Astrocyte of the spinal cord (primary cell): ENCODE data around the gene RREB1.

Source experiments
- DNase-seq: peaks from one replicate; pipeline ENCODE4 v3.0.0; 2011; ENCODE audit warnings: low read depth, low spot score
- H3K4me3 ChIP-seq: 2 replicates; pipeline ENCODE4 v1.5.1; 2011; ENCODE audit warnings: low read depth, mild to moderate bottlenecking, low read length, moderate library complexity
- CTCF ChIP-seq: IDR thresholded peaks from 2 replicates; pipeline ENCODE4 v1.5.1; 2012; ENCODE audit warnings: low read depth, mild to moderate bottlenecking, low read length, inconsistent platforms
- in situ Hi-C: cut with HindIII; loops from 2 replicates; pipeline ENCODE4 v1.10.0; 2017; ENCODE audit warnings: low sequenced_read_pairs

Gene RREB1

GRCh38 chr6:7129784-7130569 is 22.2 kb downstream of the RREB1 start:
- H3K4me3 ChIP-seq = no peak overlapping the region
- peak; percentile 65 for DNase-seq
- TF ChIP-seq CTCF = no peak
- in situ Hi-C loops = no loop called here

GRCh38 chr6:7131390-7131789 is 23.6 kb downstream of the RREB1 start:
- TF ChIP-seq CTCF = no peak
- in situ Hi-C loops = no loop called here
- DNase-seq = no peak
- no peak overlapping the region for H3K4me3 ChIP-seq

- H3K4me3 ChIP-seq = no peak overlapping the region
- in situ Hi-C loops = no loop called here
- no peak for TF ChIP-seq CTCF
- no peak for DNase-seq
Observed at GRCh38 chr6:7132398-7133035, 24.8 kb downstream of the RREB1 start.

GRCh38 chr6:7134999-7135745 is 27.4 kb downstream of the RREB1 start:
- TF ChIP-seq CTCF = no peak

GRCh38 chr6:7135755-7136154 is 28.0 kb downstream of the RREB1 start:
- in situ Hi-C loops = no loop called here
- no peak for TF ChIP-seq CTCF
- no peak overlapping the region for H3K4me3 ChIP-seq
- no peak for DNase-seq

More at GRCh38 chr6:7134999-7135745, 27.4 kb downstream of the RREB1 start:
- in situ Hi-C loops = no loop called here
- no peak for DNase-seq
- no peak overlapping the region for H3K4me3 ChIP-seq

- in situ Hi-C loops = no loop called here
- H3K4me3 ChIP-seq = no peak overlapping the region
- no peak for TF ChIP-seq CTCF
- no peak for DNase-seq
Observed at GRCh38 chr6:7136859-7137334, 29.1 kb downstream of the RREB1 start.
